ENCODE data around the gene OVCA2. TPM values are rescaled to one million over a fixed set of nuclear protein-coding genes. Genes with fewer than 3 reads are reported as not detected.

The OVCA2 gene
- polyA plus RNA-seq, 3 donors = 16.0 to 19.1 (median 17.6) TPM

- DNase-seq = no peak
Observed at GRCh38 chr17:2083613-2084035, 41.8 kb downstream of the OVCA2 start.

GRCh38 chr17:2084036-2084765 is 42.4 kb downstream of the OVCA2 start:
- no peak for DNase-seq

GRCh38 chr17:2084766-2085647 is 43.2 kb downstream of the OVCA2 start:
- peak; percentile 75 for DNase-seq

- no peak for DNase-seq
Observed at GRCh38 chr17:2085648-2085949, 43.8 kb downstream of the OVCA2 start.

- DNase-seq = no peak
Observed at GRCh38 chr17:2086306-2086705, 44.5 kb downstream of the OVCA2 start.

GRCh38 chr17:2087597-2088211 is 45.9 kb downstream of the OVCA2 start:
- no peak for DNase-seq

GRCh38 chr17:2089021-2089422 is 47.2 kb downstream of the OVCA2 start:
- no peak for DNase-seq

GRCh38 chr17:2090210-2090641 is 48.4 kb downstream of the OVCA2 start:
- no peak for DNase-seq

GRCh38 chr17:2090804-2091534 is 49.1 kb downstream of the OVCA2 start:
- no peak for DNase-seq

GRCh38 chr17:2092253-2092652 is 50.4 kb downstream of the OVCA2 start:
- DNase-seq = no peak

Other genes starting within 250 kb of the OVCA2 start
- gene SMYD4, start 212.1 kb upstream of the OVCA2 start, polyA plus RNA-seq (ENCODE audit: insufficient read length in 3 of 3) = 10 to 100 TPM; 11.2 to 20.8 (median 20.7) TPM
- 100 to 1,000 TPM; 113 to 120 (median 119) TPM for gene RPA1, start 212.0 kb upstream of the OVCA2 start, polyA plus RNA-seq (ENCODE audit: insufficient read length in 3 of 3)
- gene RTN4RL1, start 16.7 kb upstream of the OVCA2 start, polyA plus RNA-seq (ENCODE audit: insufficient read length in 3 of 3) = 1 to 10 TPM; 1.4 to 1.9 (median 1.7) TPM
- 10 to 100 TPM; 48.4 to 59.2 (median 57.4) TPM for gene DPH1, start 11.9 kb upstream of the OVCA2 start, polyA plus RNA-seq (ENCODE audit: insufficient read length in 3 of 3)
- gene HIC1, start 13.1 kb downstream of the OVCA2 start, polyA plus RNA-seq (ENCODE audit: insufficient read length in 3 of 3) = 10 to 100 TPM; 12.9 to 31.1 (median 24.1) TPM

All from renal pelvis (tissue), 4 donors.